ELF-1 (cell line): ENCODE results near the gene ECI1.

ENCODE experiments used
- DNase-seq: peaks from one replicate; pipeline ENCODE4 v3.0.0-alpha.2; 2016; ENCODE audit warnings: low read depth, low spot score

The ECI1 gene

GRCh38 chr16:2233872-2234812 is 17.2 kb downstream of the ECI1 start:
- no peak for DNase-seq

- no peak for DNase-seq
Measured at GRCh38 chr16:2233046-2233775, 18.2 kb downstream of the ECI1 start.

GRCh38 chr16:2232094-2232990 is 19.0 kb downstream of the ECI1 start:
- DNase-seq, result no peak

GRCh38 chr16:2231016-2231931 is 20.1 kb downstream of the ECI1 start:
- DNase-seq, result no peak

GRCh38 chr16:2230376-2230775 is 21.0 kb downstream of the ECI1 start:
- no peak for DNase-seq

- DNase-seq, result no peak
Measured at GRCh38 chr16:2229632-2230250, 21.6 kb downstream of the ECI1 start.

GRCh38 chr16:2229091-2229490 is 22.3 kb downstream of the ECI1 start:
- no peak for DNase-seq

GRCh38 chr16:2228161-2228824 is 23.1 kb downstream of the ECI1 start:
- DNase-seq, result no peak

- no peak for DNase-seq
Measured at GRCh38 chr16:2226918-2227317, 24.5 kb downstream of the ECI1 start.

- DNase-seq, result no peak
Measured at GRCh38 chr16:2226245-2226793, 25.1 kb downstream of the ECI1 start.

- peak; percentile 74 for DNase-seq
Measured at GRCh38 chr16:2223942-2224486, 27.4 kb downstream of the ECI1 start.

GRCh38 chr16:2223221-2223941 is 28.0 kb downstream of the ECI1 start, which contains the start of gene E4F1:
TSS of gene E4F1 (plus strand) at chr16:2223591. CDS start at chr16:2223614, 23 bp downstream.
- DNase-seq, result peak; percentile 100

- DNase-seq, result no peak
Measured at GRCh38 chr16:2216330-2216729, 35.1 kb downstream of the ECI1 start.

GRCh38 chr16:2214719-2214968 is 36.7 kb downstream of the ECI1 start, which contains the start of gene PGP:
TSS of gene PGP (minus strand) at chr16:2214840. CDS start at chr16:2214777, 63 bp downstream.
- DNase-seq, result no peak

- no peak for DNase-seq
Measured at GRCh38 chr16:2213817-2214718, 37.3 kb downstream of the ECI1 start.

GRCh38 chr16:2212362-2213324 is 38.7 kb downstream of the ECI1 start:
- peak; percentile 71 for DNase-seq
